Kidney glomerular epithelial cell (primary cell): ENCODE data around the gene ARID1B.

Source experiments
- DNase-seq: peaks from one replicate; lab custom pipeline; 2025; lab: John Stamatoyannopoulos, UW

The ARID1B gene

DNA sequence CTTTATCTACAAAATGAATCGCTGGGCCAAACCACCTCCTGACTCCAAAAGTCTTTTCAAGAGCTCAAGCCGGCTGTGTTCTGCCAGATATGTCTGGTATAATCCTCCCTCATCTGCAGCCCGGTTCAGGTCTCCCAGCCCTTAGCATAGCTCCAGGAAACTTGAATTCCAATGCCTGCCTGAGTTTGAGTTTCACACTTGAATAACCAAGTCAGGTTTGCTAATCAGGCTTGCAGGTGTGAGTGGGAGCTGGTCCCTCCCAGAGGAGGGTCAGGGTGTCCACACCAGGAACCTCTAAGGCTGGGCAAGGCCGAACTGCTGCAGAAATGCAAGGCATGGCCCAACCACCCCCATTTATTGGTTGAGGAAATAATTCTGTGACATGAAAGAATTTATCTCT, 449.6 kb downstream of the ARID1B start:
- no peak for DNase-seq

- no peak for DNase-seq
Measured at GRCh38 chr6:157227202-157228166, 450.3 kb downstream of the ARID1B start.

DNA sequence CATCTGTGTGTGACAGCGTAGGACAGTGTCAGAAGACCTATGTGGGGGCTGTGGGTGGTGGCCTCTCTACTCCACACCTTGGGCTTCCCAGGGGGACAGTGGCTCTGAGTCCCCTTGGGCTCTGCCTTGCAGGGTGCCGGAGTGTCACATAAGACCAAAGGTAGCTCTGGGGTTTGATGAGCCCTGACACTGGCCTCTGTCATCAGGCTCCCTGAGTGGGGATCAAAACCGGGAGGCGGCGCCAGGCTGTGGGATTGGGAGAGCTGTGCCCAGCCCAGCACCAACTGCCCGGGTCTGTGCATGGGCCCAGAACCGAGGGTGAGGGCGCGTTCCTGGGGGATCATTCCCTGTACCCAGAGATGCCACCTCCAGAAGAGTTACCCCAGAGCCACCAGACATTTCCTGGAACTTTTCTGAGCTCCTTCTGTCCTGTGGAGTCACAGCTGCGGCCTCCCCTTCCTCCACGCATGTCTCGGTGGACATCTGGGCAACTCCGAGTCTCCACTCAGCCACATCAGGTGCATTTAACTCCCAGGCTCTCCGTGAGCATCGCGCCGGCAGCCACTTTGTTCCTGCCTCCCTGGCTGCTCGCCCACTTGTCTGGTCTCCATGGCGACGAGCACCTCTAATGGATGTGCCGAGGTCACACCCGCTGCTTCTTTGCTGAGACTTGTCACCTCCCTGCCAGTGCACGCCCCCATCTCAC, 451.4 kb downstream of the ARID1B start:
- no peak for DNase-seq

GRCh38 chr6:157229132-157229618, 452.0 kb downstream of the ARID1B start:
- no peak for DNase-seq

- no peak for DNase-seq
Measured at GRCh38 chr6:157229713-157230112, 452.5 kb downstream of the ARID1B start.

DNA sequence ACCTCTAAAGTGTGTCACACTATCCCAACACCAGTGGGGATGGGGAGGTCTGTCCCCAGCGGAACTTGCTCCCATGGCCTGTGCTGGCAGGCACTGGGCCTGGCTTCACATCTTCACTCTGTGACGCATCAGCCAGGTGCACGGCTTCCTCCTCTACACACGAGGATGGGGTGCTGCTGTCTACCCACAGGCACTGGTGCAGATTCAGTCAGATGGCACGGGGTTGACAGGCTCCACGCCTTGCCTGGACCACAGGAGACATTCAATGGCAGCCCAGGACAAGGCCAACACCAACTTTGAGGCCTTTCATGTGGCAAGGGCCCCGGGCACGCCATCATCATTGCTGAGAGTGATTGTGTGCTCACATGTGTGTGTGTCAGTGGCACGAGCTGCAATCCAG, 453.7 kb downstream of the ARID1B start:
- DNase-seq = no peak

- no peak for DNase-seq
Measured at GRCh38 chr6:157232161-157232895, 455.1 kb downstream of the ARID1B start.

DNA sequence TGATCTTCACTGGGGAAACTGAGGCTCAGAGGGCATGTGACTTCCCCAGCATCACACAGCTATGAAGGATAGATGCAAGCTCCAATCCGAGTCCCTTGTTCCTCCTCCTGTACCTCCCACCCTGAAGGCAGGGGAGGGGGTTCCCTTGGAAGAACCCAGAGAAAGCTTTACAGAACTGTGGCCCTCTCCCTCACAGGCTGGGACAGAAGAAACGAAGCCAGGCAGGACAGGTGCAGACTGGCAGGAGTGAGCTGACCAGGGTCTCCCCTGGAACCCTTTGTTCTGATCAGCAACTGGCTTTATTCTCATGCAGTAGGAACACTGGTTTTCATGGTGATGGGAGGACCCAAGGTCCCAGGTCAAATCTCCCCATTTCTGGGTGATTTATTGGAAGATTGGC, 456.0 kb downstream of the ARID1B start:
- no peak for DNase-seq

GRCh38 chr6:157233686-157234085, 456.5 kb downstream of the ARID1B start:
- no peak for DNase-seq

- peak; percentile 6 for DNase-seq
Measured at GRCh38 chr6:157235600-157236039, 458.4 kb downstream of the ARID1B start.

GRCh38 chr6:157236040-157236725, 459.0 kb downstream of the ARID1B start:
- no peak for DNase-seq

DNA sequence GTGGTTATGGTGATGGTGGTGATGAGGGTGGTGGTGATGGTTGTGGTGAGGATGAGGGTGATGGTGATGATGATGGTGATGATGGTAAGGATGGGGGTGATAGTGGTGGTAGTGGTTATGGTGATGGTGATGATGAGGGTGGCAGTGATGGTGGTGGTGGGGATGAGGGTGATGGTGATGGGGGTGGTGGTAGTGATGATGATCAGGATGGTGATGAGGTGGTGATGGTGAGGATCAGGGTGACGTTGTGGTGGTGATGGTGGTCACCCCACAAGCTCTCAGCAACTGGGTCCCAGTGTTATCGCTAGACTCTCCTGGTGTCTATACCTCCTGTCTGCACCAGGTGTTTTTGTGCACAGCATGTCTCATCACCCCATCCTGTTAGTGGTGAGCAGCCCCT, 461.2 kb downstream of the ARID1B start:
- DNase-seq = no peak

- no peak for DNase-seq
Measured at GRCh38 chr6:157239148-157239547, 462.0 kb downstream of the ARID1B start.

DNA sequence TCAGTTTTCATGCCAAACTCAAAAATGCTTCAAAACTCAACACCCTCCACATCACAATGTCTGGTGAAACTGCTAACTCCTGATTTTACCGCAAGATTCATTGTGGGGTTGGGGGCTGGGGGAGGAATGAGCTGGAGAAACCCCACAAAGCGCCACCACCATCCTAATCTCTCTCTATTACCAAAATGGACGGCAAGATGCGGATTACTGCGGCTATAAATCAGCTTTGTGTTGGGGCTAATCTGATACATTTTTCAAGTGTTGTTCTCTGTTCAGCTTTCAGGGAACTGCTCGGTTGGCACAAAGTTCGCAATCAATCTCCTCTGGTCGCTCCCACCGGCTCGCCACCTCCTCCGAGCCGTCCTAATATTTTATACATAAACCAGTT, 462.5 kb downstream of the ARID1B start:
- no peak for DNase-seq

DNA sequence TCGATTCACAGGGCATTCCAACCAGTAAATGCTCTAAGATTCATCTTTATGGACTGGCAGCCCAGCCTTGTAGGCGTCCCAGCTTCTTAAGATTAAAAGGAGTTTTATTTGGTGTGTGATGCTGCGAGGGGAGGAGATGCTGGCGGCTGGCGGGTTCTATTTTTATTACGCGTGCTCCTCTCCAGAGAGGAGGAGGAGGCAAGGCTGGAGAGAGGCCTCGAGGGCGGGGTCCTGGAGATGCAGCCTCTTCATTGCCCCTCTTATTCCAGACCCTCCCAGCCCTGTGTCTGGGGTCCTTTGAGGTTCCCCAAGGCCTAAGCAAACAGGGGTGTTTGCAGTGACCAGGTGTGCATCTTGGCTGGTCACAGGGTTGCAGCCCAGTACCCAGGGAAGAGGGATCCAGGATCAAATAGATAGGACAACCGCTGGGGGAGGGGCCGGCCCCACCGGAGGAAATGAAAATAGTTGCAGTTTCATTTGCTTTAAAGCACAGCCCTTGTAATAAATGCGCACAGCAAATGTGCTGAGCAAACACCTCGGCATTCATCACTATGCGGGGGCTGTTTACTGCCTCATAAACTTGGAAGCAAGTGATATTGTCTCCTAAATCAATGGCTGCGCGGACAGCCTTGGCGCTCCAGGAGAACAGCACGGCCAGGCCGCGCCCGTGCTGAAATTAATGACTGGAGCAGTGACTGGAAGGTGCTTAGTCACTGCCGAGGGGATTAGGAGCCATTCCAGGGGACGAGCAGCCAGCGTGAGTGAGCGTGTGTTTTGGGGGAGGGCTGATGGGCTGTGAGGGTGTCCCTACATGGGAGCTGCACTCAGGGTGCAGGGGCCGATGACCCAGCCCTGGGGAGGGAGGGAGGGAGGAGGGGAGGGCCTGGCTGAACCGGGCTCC, 463.1 kb downstream of the ARID1B start:
- DNase-seq = no peak

GRCh38 chr6:157240960-157241311, 463.8 kb downstream of the ARID1B start:
- DNase-seq = no peak

GRCh38 chr6:157242791-157243190, 465.6 kb downstream of the ARID1B start:
- DNase-seq = no peak

GRCh38 chr6:157244175-157244574, 467.0 kb downstream of the ARID1B start:
- no peak for DNase-seq

DNA sequence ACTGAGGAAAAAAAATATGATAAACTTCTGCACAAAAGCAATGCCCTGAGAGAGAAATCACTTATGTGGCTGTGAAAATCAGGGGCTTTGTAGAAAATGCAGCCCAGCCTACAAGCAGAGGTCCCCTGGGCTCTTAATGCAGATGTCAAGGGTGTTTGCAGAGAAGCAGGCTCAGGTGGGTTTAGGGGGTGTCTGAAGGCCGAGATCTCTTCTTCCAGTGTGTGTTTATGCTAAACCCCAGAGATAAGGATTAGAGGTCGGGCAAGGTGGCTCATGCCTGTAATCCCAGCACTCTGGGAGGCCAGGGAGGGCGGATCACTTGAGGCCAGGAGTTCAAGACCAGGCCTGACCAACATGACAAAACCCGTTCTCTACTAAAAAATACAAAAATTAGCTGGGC, 467.6 kb downstream of the ARID1B start:
- DNase-seq = no peak

DNA sequence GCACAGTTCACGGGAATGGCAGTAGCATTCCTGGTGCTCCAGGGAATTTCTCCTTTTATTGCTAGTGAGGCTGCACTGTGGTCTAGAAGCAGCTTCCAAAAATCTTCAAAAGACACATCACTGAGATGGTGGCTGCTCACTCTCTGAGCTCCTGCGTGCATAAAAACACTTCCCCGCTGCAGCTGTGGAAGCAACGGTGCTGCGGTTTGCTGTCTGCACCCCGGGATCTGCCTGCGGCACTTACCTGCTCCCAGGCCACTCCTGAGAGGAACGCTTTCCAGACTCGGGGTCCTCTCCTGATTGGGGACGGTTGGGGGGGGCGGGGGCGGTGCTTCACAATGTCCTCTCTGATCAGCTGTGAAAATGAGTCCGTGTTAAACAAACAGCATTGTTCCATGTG, 468.3 kb downstream of the ARID1B start:
- no peak for DNase-seq
